GM19438 (cell line): ENCODE data around the gene RGP1.

Source experiments
- ATAC-seq: cut with Tn5 transposase; IDR thresholded peaks from one replicate; pipeline ENCODE4 v1.9.1; 2021; ENCODE audit warnings: low read depth; ENCODE audit not compliant: unreplicated experiment

Gene RGP1

GRCh38 chr9:35769763-35770162 lies 20.7 kb downstream of the RGP1 start:
- ATAC-seq = no peak

GRCh38 chr9:35771075-35771433 lies 22.0 kb downstream of the RGP1 start:
- ATAC-seq = no peak

- ATAC-seq = no peak
Measured at GRCh38 chr9:35771534-35771933, 22.4 kb downstream of the RGP1 start.

GRCh38 chr9:35771943-35772342 lies 22.9 kb downstream of the RGP1 start:
- ATAC-seq = no peak

GRCh38 chr9:35774907-35775635 lies 26.0 kb downstream of the RGP1 start:
- no peak for ATAC-seq

GRCh38 chr9:35776018-35776417 lies 26.9 kb downstream of the RGP1 start:
- no peak for ATAC-seq

- no peak for ATAC-seq
Measured at GRCh38 chr9:35778496-35778895, 29.4 kb downstream of the RGP1 start.

- no peak for ATAC-seq
Measured at GRCh38 chr9:35781066-35781465, 32.0 kb downstream of the RGP1 start.

GRCh38 chr9:35783418-35783817 lies 34.3 kb downstream of the RGP1 start:
- no peak for ATAC-seq

GRCh38 chr9:35789541-35789940 lies 40.5 kb downstream of the RGP1 start:
- ATAC-seq = no peak

- ATAC-seq = no peak
Measured at GRCh38 chr9:35790025-35790384, 40.9 kb downstream of the RGP1 start.

GRCh38 chr9:35790385-35791296 lies 41.6 kb downstream of the RGP1 start:
- ATAC-seq = no peak

GRCh38 chr9:35791297-35791921 lies 42.3 kb downstream of the RGP1 start, which contains the start of gene NPR2:
NPR2 (plus strand) TSS chr9:35791591; CDS start chr9:35792409, 818 bp downstream.
- ATAC-seq = no peak

GRCh38 chr9:35792024-35792813 lies 43.1 kb downstream of the RGP1 start:
- no peak for ATAC-seq

GRCh38 chr9:35792826-35793225 lies 43.7 kb downstream of the RGP1 start:
- ATAC-seq = no peak

GRCh38 chr9:35793461-35793860 lies 44.4 kb downstream of the RGP1 start:
- no peak for ATAC-seq

GRCh38 chr9:35795695-35796094 lies 46.6 kb downstream of the RGP1 start:
- no peak for ATAC-seq

- no peak for ATAC-seq
Measured at GRCh38 chr9:35797311-35798109, 48.4 kb downstream of the RGP1 start.

GRCh38 chr9:35798658-35799374 lies 49.7 kb downstream of the RGP1 start:
- ATAC-seq = no peak
